HG02943 (cell line): Measurements from ENCODE around the gene SP140L.
"Not testable (repeated sequence)": the region's sequence is repeated elsewhere in the genome, so short reads cannot be mapped to it uniquely, and the experiment has no call there.

Source experiments
- ATAC-seq: cut with Tn5 transposase; IDR thresholded peaks from one replicate; pipeline ENCODE4 v1.9.1; 2021; ENCODE audit warnings: mild to moderate bottlenecking, low read depth, moderate library complexity; ENCODE audit not compliant: unreplicated experiment

The SP140L gene

GRCh38 chr2:230358305-230358704, 31.3 kb downstream of the SP140L start:
- ATAC-seq = no peak

GRCh38 chr2:230360028-230360427, 33.0 kb downstream of the SP140L start:
- no peak for ATAC-seq

- ATAC-seq = no peak
Observed at GRCh38 chr2:230362030-230362691, 35.2 kb downstream of the SP140L start.

GRCh38 chr2:230382108-230382507, 55.1 kb downstream of the SP140L start:
- ATAC-seq = no peak

- no peak for ATAC-seq
Observed at GRCh38 chr2:230383453-230383852, 56.5 kb downstream of the SP140L start.

- ATAC-seq = no peak
Observed at GRCh38 chr2:230384986-230385385, 58.0 kb downstream of the SP140L start.

GRCh38 chr2:230394301-230394700, 67.3 kb downstream of the SP140L start:
- no peak for ATAC-seq

- ATAC-seq = not testable (repeated sequence)
Observed at GRCh38 chr2:230398698-230399097, 71.7 kb downstream of the SP140L start.

- ATAC-seq = no peak
Observed at GRCh38 chr2:230400041-230400440, 73.0 kb downstream of the SP140L start.

- no peak for ATAC-seq
Observed at GRCh38 chr2:230400454-230400853, 73.5 kb downstream of the SP140L start.

- ATAC-seq = not testable (repeated sequence)
Observed at GRCh38 chr2:230401026-230401425, 74.0 kb downstream of the SP140L start.

GRCh38 chr2:230403746-230404145, 76.8 kb downstream of the SP140L start:
- no peak for ATAC-seq

- no peak for ATAC-seq
Observed at GRCh38 chr2:230405824-230406223, 78.8 kb downstream of the SP140L start.

- no peak for ATAC-seq
Observed at GRCh38 chr2:230408244-230408842, 81.3 kb downstream of the SP140L start.

- not testable (repeated sequence) for ATAC-seq
Observed at GRCh38 chr2:230409316-230409715, 82.3 kb downstream of the SP140L start.

- no peak for ATAC-seq
Observed at GRCh38 chr2:230410263-230410662, 83.3 kb downstream of the SP140L start.

GRCh38 chr2:230410861-230411569, 84.0 kb downstream of the SP140L start:
- no peak for ATAC-seq

- ATAC-seq = no peak
Observed at GRCh38 chr2:230411570-230412370, 84.8 kb downstream of the SP140L start.

- no peak for ATAC-seq
Observed at GRCh38 chr2:230412371-230412711, 85.3 kb downstream of the SP140L start.

- no peak for ATAC-seq
Observed at GRCh38 chr2:230412846-230413245, 85.9 kb downstream of the SP140L start.

- ATAC-seq = no peak
Observed at GRCh38 chr2:230413479-230413878, 86.5 kb downstream of the SP140L start.
